ENCODE data around the gene PITPNC1.

Gene PITPNC1

DNA sequence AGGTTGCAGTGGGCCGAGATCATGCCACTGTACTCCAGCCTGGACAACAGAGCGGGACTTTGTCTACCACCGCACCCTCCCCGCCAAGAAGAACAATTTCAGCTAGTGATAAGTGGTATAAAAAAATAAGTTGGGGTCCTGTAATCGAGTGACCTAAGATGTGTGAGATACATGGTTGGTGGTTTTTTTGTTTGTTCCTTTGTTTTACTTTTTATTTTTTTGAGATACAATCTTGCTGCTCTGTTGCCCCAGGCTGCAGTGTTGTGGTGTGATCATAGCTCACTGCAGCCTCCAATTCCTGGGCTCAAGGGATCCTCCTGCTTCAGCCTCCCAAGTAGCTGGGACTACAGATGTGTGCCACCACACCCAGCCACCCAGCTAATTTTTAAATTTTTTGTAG lies 58.7 kb downstream of the PITPNC1 start:
- no peak for DNase-seq

DNA sequence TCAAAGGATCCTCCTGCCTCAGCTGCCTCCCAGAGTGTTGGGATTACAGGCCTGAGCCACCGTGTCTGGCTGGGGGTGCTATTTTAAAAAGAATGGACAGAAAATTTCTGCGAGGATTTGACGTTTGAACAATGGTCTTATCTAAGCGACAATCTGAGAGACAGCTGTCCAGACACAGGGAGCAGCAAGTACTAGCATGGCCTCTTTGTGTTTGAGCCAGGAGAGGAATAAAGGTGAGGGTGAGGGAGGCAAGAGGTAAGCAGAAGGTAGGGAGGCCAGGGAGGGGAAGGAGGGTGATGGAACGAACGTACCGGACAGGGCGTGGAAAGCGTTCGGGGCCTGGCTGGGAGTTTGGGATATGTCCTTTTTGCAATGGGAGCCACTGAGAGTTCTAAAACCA lies 59.2 kb downstream of the PITPNC1 start:
- DNase-seq = no peak

DNA sequence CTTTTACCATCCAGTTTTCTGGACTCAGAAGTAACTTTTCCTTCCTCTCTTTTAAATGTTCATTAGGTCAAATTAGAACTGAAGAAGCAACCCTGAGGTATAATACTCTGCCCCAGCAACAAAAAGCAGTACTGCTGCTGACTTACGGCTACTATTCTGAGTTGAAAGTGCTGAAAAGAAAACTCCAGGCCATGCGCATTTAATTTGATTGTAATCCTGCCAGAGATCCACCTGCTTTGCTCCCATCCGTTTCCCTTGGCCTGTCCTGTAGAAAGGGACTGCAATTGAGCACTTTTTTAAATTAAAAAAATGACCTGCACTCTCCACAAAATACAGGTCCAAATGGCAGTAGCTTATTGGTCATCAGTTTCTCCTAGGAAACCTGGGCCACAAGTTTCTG lies 61.6 kb downstream of the PITPNC1 start:
- DNase-seq = no peak

DNA sequence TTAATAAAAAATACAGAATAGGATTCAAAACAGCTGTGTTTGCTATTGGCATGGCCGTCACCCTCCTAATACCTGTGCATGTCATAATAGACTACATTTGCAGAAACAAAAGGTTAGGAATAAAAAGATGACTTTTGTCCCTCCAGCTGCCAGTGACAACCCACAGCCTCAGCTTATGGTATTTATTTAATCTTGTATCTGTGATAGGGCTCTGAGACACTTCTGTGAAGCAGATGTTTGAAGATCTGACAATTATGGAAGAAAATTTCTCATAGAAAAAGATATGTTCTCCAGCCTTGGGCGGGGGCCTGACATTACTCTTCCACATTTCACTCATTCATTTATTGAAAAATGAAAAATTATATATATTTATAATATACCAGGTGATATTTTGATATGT lies 62.2 kb downstream of the PITPNC1 start:
- DNase-seq = no peak

DNA sequence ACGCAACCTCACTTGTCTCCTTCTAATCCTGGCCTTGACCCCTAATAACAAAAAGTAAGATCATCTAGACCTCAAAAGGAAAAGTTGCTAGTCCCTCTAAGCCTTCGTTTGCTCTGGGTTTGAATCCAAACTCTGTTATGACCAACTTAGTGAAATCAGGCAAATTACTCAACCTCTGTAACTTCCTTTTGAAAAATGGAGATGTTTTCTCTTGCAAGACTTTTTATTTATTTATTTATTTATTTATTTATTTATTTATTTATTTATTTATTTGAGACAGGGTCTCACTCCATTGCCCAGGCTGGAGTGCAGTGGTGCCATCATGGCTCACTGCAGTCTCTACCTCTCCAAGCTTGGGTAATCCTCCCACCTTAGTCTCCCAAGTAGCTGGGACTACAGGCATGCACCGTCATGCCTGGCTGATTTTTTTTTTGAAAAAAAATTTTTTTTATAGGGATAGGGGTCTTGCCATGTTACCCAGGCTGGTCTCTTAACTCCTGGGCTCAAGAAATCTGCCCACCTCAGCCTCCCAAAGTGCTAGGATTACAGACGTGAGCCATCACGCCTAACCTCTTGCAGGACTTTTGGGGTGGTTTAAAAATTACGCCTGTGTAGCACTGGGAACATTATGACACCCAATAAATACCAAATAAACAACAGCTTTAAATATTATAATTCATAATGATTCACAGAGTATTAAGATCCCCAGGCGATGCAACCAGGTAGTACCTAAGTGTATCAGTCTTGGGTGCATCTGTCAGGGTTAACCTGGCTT lies 63.4 kb downstream of the PITPNC1 start:
- DNase-seq = no peak

DNA sequence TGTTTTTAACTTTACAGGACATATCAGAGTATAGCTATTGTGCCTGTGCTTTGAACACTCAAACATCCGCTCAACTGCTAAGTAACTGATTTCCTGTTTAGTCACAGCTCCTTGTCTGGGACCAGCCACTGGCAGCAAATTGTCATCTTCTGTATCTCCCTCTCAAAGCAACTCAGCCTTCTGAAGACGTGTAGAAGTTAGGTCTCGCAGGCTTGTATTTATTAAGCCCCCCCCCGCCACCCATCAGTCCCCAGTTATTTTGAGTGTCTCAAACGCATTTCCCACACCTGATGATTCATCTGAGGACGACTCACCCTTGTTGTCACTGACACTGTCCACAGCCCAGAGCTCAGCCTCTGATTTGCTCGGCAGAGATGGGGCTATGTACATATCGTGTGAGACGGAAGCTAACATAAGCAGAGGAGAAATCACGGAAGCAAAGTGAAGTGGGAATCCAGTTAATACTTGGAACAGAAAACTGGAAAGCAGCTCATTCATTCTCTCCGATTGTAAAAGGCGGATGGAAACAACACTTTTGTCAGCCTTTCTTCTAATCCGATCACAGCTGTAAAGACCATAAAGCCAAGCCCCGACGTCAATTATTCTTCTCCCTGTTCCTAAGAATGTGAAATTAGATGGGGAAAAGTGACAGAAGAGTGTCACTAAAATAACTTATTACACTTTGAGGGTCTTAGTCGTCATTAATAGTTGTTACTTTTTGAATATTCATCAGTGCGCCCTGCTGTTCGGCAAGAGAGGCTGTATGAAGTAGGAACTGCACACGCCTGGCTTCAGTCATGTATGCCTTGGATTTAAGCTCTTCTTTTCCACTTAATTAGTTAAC lies 64.2 kb downstream of the PITPNC1 start:
- DNase-seq = no peak

DNA sequence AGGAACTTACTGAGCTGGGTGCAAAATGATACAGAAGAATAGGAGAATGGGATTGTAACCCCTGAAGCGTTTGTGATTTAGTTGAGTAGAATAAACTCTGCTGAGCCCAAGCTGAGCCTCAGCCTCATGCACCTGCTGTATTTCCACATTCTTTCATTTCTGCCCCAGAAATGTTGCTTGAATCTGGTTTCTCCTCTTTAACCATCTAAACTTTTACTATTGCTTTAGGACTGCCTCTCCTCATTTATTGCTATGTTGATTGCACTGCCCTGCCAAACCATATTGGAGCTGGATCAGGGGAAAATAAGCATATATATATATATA lies 64.8 kb downstream of the PITPNC1 start:
- DNase-seq = no peak

DNA sequence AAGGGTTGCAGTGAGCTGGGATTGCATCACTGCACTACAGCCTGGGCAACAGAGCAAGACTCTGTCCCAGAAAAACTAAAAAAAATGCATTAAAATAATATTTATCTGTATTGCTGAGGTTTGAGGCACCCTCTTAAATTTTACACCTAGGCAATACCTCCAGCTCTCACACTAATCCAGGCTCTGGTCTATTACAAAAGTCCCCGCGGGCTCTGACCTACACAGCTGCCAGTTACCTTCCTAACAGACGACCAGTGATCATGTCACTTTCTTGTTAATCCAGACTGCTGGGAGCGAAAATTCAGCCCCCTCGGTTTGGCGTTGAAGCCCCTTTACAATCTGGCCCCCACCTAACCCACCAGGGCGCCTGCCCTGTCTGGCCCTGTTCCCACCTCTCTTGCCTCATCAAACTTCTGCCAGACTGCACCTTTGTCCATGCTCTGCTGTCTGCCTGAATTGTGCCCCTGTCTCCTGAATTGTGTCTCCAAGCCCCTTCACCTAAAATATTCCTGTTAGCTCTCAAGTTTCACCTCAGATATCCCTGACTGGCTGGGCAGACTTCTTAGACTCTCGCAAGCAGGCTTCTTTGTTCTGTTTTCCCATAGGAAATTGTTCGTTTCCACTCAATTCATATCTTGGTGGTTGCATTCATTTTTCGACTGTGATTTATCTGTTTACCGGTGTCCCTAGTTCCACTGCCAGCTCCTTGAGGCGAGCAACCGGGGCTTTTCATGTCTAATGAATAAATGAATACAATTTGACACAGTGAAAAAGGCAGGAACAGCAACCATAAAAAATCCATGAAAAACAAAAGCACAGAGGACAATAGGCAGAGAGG lies 65.9 kb downstream of the PITPNC1 start:
- DNase-seq = no peak

DNA sequence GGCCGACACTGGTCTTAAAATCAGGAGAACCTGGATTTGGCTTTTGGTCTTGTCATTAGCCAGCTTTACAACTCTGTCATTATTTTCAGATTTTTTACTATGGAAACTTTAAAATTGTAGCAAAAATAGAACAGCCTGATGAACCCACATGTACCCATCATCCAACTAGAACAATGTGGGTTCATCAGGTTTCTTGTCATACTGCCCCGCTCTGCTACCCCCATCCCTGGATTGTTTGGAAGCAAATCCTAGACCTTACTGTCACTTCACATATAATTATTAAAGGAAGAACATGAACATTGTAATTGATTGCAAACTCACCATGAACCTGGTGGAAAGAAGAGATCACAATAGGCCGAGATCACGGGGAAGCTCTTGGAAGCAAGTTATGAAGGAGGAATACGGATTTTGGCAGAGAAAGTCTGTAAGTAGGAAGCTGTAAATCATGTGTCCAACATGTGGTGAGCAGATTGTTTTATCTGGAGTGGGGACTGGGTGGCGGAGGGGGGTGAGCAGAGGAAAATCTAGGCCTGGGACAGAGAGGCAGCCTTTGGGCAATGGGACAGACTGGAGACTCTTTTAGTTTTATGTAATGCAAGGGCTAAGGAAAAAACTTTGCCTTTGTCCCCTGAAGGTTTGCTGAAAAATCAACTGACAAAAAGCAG lies 67.0 kb downstream of the PITPNC1 start:
- DNase-seq = no peak

DNA sequence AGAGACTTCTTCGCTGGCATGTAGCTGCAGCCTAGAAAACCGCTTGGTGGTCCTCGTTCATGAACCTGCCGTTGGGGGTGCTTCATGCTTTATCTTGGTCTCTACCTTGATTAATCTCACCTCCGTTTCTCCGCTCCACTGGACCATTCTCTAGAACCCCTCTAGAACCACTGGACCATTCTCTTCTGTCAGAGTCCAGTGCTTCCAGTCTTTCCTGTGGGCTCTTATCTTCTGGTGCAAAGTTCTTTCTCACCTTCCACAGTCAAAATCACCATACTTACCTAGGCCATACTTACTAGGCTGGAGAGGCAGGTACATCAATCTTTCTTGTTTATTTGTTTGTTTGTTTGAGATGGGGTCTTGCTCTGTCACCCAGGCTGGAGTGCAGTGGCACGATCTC lies 71.4 kb downstream of the PITPNC1 start:
- DNase-seq = no peak

DNA sequence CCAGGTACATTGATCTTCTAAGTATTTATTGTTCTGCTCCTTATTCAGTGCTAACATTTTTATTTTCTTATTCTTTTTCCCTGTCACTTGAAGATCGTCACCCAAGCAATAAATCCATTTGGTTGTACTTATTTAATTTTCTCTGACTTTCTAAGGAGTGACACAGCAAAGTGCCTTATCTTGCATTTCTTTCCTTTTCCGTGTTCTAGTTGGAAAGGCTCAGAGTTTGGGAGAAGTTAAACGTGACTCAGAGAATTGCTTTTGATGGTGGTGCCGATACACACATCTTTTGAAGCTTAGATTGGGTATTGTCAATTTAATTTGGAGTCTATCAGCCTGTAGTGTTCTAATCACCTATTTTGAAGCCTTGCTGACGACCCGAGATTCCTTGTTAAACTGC lies 72.0 kb downstream of the PITPNC1 start:
- no peak for DNase-seq

DNA sequence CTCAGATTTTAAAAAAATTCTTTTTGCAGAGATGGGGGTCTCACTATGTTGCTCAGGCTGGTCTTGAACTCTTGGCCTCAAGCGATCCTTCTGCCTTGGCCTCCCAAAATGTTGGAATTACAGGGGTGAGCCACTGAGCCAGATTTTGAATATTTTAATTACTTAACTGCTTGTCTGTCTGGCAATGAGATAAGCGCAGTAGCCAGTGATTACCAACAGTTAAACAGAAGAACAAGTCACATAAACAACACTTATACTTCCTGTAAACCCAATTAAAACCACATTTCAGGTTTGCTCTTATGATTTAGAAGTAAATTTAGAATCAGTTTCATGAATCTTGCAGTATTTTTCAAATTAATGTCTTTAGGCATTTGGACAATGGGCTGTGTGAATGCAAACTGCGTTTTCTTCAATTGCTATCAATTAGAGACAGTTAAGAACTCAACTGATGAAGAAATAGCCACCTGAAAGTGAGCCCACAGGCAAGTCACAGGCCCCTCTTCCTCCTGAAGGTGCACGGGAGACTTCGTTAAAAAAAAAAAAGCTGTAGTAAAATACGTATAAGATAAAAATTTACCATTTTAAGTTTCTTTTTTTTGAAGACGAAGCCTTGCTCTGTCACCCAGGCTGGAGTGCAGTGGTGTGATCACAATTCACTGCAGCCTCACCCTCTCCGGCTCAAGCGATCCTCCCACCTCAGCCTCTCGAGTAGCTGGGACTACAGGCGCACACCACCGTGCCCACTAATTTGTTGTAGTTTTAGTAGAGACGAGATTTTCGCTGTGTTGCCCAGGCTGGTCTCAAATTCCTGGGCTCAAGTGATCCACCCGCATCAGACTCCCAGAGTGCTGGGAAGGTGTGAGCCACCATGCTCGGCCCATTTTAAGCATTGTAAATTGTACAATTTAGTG lies 73.0 kb downstream of the PITPNC1 start:
- DNase-seq = no peak

DNA sequence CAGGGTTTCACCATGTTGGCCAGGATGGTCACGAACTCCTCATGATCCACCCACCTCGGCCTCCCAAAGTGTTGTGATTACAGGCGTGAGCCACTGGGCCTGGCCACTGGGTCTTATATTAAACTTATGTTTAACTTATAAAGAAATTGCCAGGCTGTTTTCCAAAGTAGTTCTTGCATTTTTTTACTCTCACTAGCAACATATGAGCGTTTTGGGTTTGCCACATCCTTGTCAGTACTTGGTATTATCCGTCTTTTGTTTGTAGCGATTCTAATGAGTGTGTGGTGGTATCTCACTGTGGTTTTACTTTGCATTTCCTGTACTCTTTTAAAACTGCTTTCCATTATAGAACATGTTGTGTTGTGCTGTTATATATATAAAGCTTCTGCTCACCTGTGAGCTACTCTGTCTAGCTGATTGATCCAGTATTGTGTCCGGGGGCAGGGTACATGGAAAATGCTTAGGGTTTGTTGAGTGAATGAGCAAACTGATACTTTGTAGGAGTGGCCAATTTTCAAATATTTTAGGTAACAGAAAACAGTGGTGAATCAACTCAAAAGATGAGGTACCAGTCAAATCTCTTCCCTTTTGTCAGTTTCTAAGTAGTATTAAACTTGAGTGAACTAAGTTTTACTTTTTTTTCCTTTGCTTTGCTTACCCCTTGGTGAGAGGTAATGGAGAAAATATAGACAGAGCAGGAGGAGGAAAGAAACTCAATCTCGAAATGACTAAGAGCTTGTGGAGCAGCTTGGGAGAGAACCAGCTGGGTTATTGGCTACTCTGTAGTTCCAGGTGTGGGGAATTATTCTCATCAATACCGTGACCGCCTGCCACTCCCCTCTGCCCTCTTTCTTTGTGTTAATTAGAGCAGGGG lies 75.8 kb downstream of the PITPNC1 start:
- DNase-seq = no peak

DNA sequence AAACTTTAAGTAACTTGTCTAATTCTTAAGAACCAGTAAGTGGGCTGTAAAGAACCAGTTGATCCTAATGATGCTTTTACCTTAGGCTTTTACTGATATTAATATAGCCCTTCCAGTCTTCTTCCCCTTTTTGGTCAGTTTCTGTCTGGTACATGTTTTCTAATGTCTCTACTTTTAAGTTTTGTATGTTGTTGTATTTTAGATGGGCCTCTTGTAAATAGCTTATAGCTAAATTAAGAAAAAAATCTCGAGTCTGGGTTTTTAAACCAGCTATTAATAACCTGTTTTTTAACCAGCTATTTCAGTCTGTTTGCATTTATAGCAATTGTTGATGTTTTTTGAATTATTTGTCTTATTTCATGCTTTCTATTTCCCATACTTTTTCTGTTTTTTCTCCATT lies 79.0 kb downstream of the PITPNC1 start:
- DNase-seq = no peak

DNA sequence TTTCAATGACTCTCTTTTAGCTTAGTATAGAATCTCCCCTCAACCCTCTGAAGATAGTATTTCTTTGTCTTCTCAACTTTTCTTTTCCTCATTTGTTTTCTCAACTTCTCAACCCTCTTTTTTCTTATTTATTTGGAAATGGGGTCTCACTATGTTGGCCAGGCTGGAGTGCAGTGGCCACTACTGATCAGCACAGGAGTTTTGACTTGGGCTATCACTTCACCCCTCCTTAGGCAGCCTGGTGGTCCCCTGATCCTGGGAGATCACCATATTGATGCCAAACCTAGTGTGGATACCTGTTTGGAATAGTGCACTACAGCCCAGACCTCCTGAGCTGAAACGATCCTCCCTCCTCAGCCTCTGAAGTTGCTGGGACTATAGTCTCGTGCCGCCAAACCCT lies 79.8 kb downstream of the PITPNC1 start:
- DNase-seq = no peak

DNA sequence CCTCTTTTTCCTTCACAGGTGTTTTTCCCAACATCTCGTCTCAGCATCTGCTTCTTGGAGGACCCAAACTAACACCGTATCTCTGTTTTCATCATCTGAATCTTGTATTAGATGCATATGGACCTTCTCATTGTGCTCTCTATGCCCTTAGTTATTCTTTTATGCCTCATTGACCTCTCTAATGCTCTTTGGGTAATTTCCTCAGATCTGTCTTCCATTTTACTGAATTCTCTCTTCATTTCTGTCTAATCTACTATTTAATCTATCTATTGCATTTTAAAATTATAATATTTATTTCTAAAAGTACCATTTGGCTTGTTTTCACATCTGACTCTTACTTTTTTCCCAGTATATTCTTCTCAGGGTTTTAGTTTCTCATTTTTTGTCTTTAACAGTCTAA lies 81.1 kb downstream of the PITPNC1 start:
- DNase-seq = no peak

DNA sequence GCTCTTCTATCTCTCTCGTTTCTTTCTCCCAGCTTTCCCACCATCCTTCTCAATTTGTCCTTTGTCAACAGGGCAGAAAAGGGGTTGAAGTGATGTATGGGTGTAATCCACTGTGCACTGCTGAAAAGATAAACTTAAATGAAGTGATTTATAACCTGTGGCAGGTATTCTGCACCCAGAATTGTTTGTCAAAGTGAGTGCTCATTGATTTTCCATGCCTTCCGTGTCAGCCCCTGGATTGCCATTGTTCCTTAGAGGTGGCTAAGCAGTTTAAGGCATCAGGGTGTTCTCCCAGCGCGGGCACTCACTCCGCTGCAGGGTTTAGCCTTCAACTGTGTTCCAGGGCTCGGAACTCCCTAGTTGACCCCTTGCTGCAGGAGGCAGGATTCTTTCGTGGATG lies 82.9 kb downstream of the PITPNC1 start:
- no peak for DNase-seq

DNA sequence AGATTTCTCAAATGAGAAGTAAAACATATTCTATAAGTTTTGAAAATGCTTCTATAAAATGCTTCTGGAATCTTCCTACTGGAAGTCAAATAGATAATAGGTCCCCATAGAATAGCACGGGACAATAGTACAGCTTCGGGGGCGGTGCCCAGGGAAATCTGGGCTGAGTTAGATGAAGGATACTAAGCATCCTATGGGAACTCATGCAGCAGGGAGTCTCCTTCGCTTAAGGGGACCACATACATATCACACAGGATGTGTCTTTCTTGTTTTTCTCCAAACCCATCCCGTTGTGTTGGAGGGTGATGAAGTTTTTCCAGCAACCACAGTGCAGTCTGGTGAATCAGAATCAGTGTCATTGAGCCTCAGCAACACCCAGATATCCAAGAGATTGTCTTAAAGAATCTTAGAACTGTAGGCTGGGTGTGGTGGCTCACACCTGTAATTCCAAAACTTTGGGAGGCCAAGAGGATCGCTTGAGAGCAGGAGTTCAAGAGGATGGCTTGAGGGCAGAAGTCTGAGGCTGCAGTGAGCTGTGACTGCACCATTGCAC lies 84.2 kb downstream of the PITPNC1 start:
- DNase-seq = no peak

DNA sequence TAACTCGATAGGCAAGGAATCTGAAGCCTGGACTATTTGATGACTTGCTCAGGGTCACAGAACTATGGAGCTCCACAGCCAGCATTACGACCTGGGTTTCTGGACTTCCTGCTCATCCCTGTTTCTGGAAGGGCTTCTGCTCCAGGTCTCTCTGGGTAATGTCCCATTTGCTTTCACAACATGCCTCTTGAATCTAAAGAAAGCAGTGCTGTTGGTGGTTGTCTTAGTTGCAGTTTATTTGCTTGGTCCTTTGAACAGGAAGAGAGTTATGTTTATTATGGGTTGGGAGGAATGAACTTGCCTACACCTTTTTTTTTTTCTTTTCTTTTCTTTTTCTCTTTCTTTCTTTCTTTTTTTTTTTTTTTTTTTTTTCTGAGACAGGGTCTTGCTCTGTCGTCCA lies 84.8 kb downstream of the PITPNC1 start:
- no peak for DNase-seq

DNA sequence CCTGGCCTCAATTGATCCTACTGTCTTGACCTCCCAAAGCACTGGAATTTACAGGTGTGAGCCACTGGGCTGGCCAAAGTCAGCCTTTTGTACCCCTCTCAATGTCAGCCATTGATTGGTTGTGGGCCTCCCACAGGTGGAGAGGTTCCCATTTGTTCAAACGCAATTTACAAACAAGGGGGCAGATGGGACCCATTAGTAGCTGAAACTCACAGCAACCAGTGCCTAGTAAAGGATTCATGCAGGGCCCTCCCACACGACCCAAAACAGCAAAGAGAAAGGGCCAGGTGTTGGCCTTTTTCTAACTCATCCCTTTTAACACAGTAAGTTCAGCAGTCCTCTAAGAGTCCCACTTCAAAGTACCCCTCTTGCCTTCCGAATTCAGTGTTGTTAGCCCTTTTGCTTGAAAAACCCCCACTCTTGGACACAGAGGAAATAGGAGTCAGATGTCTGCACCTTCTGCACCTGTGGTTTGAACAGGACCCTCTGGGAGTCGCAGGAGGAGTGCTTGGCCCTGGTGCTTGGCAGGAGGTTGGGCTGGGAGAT lies 89.2 kb downstream of the PITPNC1 start:
- DNase-seq = no peak
